Osteocyte (in vitro differentiated cells): Measurements from ENCODE around the gene BRINP2. TPM values are rescaled to one million over a fixed set of nuclear protein-coding genes. Genes with fewer than 3 reads are reported as not detected.
"Not testable (repeated sequence)": the region's sequence is repeated elsewhere in the genome, so short reads cannot be mapped to it uniquely, and the experiment has no call there.

Source experiments
- DNase-seq: peaks from one replicate; pipeline ENCODE4 v3.0.0; 2021; ENCODE audit warnings: mixed read lengths; ENCODE audit not compliant: unreplicated experiment; ENCODE audit errors: extremely low spot score
- H3K27ac Mint-ChIP-seq: one replicate; pipeline ENCODE4 v1.8.0; 2021; ENCODE audit warnings: mild to moderate bottlenecking, mixed read lengths; ENCODE audit not compliant: unreplicated experiment
- H3K27me3 Mint-ChIP-seq: one replicate; pipeline ENCODE4 v1.8.0; 2021; ENCODE audit warnings: mixed read lengths; ENCODE audit not compliant: unreplicated experiment
- H3K36me3 Mint-ChIP-seq: one replicate; pipeline ENCODE4 v1.8.0; 2021; ENCODE audit warnings: mixed read lengths; ENCODE audit not compliant: unreplicated experiment
- H3K4me1 Mint-ChIP-seq: one replicate; pipeline ENCODE4 v1.8.0; 2021; ENCODE audit warnings: mixed read lengths; ENCODE audit not compliant: unreplicated experiment
- H3K4me3 Mint-ChIP-seq: one replicate; pipeline ENCODE4 v1.8.0; 2021; ENCODE audit warnings: mild to moderate bottlenecking, moderate library complexity, mixed read lengths; ENCODE audit not compliant: unreplicated experiment
- H3K9me3 Mint-ChIP-seq: one replicate; pipeline ENCODE4 v1.8.0; 2021; ENCODE audit warnings: mixed read lengths; ENCODE audit not compliant: unreplicated experiment
- CTCF ChIP-seq: fragments of 200-600 bp; sonication (generic); IDR thresholded peaks from 2 replicates; pipeline ENCODE4 v1.5.0; 2021; ENCODE audit warnings: antibody characterized with exemption, mild to moderate bottlenecking, moderate library complexity
- total RNA-seq: library from RNA; stranded (reverse); gene quantifications from 2 replicates; pipeline ENCODE4 v1.2.1, GENCODE V29; 2021

BRINP2 gene
- total RNA-seq, 1 donor from 2014 or later: not detected

DNA sequence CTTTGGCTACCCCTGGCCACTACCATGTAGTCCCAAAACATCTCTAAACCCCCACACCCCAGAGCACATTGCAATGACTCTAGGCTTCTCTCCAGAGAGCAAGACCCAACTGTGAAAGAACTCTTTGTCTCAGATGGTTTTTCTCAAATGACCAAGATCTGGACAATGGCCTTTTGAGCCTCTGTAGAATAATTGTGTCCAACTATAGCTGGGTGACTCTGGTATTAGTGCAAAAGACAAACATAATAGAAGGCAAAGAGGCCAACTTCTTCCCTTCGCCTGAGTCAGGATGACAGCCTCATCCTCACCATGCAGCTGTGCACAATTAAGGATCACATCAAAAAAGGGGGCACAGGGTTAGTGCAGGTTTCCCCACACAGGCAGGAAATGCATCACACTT lies 139.6 kb downstream of the BRINP2 start:
- Mint-ChIP-seq H3K36me3 (no peaks in the 10 kb centered on the region), H3K4me3 (no peak overlapping the region), H3K27ac (no peak overlapping the region), H3K9me3 (peaks cover 3% of the 10 kb centered on the region), H3K4me1 (no peaks in the 10 kb centered on the region), H3K27me3 (no peaks in the 10 kb centered on the region)
- no peak for TF ChIP-seq CTCF
- DNase-seq: no peak

DNA sequence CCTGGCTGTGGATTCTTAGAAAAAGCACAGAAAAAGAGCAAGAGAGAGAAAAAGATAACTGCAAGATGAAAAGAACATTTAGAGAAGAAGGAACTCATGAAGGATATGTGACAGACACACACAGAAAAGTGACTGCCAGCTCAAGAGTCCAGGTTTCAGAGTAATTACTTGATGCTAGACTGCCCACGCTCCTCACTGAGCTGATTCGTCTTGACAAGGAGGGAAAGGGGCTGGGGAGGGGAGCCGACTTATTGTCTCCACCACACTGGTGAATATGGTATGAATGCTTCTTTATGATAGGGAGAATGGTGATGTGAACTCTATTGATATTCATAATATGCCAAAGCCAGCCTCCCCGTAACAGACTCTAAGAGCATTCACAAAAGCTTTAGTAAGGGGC lies 140.4 kb downstream of the BRINP2 start:
- H3K36me3 Mint-ChIP-seq: no peaks in the 10 kb centered on the region
- H3K4me3 Mint-ChIP-seq: no peak overlapping the region
- no peaks in the 10 kb centered on the region for H3K27me3 Mint-ChIP-seq
- H3K9me3 Mint-ChIP-seq: peaks cover 3% of the 10 kb centered on the region
- no peak overlapping the region for H3K27ac Mint-ChIP-seq
- H3K4me1 Mint-ChIP-seq: no peaks in the 10 kb centered on the region
- no peak for DNase-seq
- no peak for TF ChIP-seq CTCF

DNA sequence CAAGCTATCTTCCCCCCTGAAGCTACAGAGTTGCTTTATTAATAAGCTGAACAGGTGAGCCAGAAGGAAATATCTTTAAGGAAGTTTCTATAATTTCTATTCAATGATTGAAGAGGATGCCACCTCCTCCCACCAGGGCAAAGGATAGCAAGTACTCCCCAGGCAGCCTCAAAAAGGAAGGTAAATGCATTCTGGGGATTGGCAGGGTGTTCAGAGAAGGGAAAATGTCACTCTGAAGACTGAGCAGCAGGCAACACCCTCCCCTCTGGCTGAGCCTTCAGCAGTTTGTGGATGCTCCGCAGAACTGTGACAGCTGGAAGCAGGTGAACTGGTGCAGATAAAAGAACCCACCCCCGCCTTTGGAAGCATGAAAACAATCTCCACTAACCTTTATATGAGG lies 140.8 kb downstream of the BRINP2 start:
- H3K27me3 Mint-ChIP-seq: no peaks in the 10 kb centered on the region
- no peak for DNase-seq
- H3K4me1 Mint-ChIP-seq: no peaks in the 10 kb centered on the region
- H3K9me3 Mint-ChIP-seq: peaks cover 3% of the 10 kb centered on the region
- no peak overlapping the region for H3K4me3 Mint-ChIP-seq
- no peak overlapping the region for H3K27ac Mint-ChIP-seq
- H3K36me3 Mint-ChIP-seq: no peaks in the 10 kb centered on the region
- TF ChIP-seq CTCF: no peak

DNA sequence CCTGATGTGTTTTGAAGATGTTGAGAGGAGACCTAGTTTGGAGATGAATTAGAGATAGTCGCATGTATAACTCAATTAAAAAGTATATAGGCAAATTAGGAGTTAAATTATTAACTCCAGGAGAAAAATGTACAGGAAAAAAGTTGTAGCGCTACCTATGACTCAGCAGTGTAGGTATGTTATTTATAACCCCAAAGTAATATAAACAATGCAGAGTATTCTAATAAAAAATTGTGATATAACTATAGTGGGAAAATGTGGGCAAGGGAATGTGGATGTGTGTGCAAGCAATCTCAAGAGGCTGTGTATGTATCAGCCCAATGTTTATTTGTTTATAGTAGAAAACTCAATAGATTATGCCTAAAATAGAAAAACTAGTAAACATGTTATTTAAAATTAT lies 144.5 kb downstream of the BRINP2 start:
- no peaks in the 10 kb centered on the region for H3K4me1 Mint-ChIP-seq
- DNase-seq: no peak
- H3K27me3 Mint-ChIP-seq: no peaks in the 10 kb centered on the region
- no peaks in the 10 kb centered on the region for H3K36me3 Mint-ChIP-seq
- no peak for TF ChIP-seq CTCF
- H3K27ac Mint-ChIP-seq: no peak overlapping the region
- no peak overlapping the region for H3K4me3 Mint-ChIP-seq
- peaks cover 8% of the 10 kb centered on the region for H3K9me3 Mint-ChIP-seq

DNA sequence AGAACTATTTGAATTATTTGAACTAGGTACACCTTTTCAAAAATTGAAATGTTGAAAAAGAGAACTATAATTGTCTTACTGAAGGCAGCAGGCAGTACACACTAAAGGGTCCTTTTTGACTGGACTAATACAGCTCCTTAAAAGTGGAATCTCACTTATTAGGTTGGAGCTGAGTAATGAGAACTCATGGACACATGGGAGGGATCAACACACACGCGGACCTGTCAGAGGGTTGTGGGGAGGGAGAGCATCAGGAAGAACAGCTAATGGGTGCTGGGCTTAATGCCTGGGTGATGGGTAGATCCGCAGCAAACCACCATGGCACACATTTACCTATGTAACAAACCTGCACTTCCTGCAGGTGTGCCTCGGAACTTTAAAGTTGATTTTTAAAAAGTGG lies 145.0 kb downstream of the BRINP2 start:
- Mint-ChIP-seq H3K27ac (no peak overlapping the region), H3K27me3 (no peaks in the 10 kb centered on the region), H3K9me3 (peaks cover 13% of the 10 kb centered on the region), H3K4me3 (no peak overlapping the region), H3K36me3 (no peaks in the 10 kb centered on the region), H3K4me1 (no peaks in the 10 kb centered on the region)
- TF ChIP-seq CTCF: no peak
- no peak for DNase-seq

- H3K4me3 Mint-ChIP-seq, H3K4me1 Mint-ChIP-seq, H3K27me3 Mint-ChIP-seq, H3K36me3 Mint-ChIP-seq, H3K27ac Mint-ChIP-seq, DNase-seq: not testable (repeated sequence)
- H3K9me3 Mint-ChIP-seq: peaks cover 25% of the 10 kb centered on the region
Measured at GRCh38 chr1:177321434-177321833, 150.7 kb downstream of the BRINP2 start.
